T-helper 2 cell (primary cell): ENCODE results near the gene LEF1.

Experiments
- DNase-seq, 5 experiments: peaks; one replicate each; pipeline versions ENCODE4 v3.0.0 to v3.0.0-alpha.2; 2012 to 2022

Gene LEF1

DNA sequence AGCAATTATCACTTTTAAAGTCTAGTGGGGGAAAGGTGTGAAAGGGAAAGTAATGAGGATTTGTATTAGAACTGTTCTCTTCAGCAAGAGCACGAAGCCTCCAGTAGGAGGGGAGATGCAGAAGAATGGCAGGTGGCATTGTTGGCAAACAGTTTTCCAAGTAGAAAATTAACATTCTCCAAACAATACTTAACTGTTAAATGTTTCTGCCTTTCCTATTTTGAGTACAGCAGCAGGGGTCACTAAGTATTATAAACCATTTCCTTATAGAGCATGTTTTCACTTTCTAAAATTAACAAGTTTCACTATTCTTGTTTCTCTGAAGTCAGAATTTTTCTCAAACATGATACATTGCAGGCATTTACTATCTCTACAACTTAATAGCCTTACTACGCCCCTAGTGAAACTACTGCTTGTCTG lies 58.7 kb downstream of the LEF1 start:
- DNase-seq: peak in 1 of 5 experiments; percentile 22

DNA sequence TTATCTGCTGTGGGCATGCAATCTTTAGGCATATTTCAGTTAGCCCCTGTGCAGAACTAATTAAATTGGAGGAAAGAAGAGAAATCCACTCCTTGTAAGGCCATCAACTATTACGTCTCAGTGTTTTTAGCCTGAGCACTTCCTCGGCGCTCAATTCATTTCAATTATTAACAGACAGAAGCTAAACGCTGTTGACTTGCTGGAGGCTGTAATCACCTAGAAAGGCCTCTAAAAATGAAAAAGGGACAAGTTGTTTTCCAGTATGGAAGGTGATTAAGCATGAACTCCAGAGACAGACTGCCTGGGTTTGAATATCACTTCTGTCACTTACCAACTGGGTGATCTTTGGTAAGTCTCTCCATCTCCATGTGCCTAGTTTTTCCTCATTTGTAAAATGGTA lies 59.6 kb downstream of the LEF1 start:
- DNase-seq: no peak

DNA sequence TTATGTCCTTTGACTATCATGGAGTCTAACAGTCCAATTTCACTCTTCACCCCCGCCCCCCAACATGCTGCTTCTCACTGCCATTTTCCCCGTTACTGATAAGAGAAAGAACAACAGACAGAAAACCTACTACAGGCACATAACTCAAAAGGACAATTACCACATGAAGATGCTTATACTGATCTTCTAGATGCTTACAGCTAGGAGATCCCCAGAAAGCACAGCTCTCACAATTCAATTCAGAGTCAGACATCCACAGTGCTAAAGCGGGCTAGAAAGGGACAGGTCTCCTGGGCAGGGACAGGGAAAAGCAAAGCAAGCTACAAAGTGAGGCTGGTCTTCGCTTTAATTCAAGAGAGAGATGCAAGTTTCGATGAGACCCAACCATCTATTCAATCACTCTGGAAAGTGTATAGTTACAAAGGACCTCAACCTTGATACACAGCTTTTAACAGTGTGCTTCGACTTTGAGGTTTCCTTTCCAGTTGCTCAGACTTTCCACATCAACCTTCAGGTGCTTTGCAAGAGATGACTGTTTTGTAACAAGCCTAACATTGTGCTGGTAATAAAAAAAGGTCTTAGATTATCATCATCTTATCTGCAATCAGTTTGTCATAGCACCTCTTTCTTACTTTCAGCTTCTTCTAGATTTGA lies 60.9 kb downstream of the LEF1 start:
- DNase-seq: peak in 1 of 5 experiments; percentile 96

DNA sequence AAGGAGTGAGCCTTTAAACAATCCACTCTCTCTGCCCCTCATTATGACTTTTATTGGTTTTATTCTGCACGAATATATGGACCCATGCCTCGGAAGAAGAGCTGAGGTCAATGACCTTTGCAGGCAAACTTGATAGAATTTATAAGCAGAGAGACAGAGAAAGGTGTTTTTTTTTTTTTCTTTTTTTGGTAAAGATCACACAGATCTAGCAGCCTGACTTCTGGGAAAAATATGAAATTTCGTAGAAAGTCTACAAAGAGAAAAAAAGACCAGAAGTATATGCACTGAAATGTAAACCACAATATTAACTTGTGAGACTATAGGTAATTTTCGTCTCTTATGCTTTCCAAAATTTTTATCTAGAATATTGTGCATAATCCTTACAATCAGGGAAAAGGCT lies 61.6 kb downstream of the LEF1 start:
- peak in 1 of 5 experiments; percentile 22 for DNase-seq

DNA sequence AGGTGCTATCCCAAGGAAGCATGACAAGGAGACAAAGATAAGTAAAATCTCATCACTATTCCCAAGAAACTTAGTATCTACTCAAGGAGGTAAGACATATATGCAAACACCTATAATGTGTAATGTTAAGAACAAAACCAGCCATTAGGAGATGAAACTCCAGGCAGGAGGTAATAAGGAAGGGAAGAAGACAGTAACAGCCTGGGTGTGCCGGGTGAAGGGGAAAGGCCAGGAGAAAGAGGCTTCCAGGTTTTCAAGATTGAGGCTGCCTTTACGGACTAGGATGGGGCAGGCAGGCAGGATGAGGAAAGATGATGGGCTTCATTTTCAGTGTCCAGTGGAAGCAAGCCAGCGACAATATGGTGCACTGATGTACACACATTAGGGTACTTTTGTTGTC lies 62.5 kb downstream of the LEF1 start:
- DNase-seq: no peak

DNA sequence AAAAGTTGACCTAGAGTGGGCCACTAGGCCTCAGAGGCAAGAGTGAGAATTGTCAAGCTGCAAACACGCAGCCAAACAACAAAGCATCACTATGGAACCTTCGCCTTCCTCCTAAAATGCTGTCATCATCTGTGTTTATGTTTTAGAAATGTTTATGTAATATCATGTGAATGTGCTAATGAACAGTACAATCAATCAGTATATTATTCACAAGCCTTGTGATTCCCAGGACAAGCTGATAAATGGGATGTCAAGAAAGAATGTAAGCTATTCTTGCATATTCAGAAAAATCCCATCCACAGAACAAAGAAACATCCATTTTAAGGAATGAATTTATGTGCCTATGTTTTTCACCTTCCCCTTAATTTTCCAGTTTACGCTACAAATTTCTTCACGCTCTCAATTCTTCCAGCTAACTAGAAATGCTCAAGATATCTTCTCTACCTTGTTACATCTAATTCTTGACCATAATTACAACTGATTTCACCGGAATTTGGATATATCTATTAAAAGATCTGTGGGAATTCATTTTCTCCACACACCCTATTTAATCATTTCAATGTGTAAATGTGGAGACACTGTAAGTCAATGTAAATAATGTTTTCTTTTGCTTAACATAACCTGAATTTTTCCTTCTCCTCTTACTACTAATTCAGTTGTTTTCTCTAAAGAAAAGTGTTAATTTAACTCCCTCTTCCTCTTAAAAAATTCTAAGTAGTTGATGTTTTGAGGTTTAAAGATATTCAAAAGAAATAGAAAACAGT lies 65.5 kb downstream of the LEF1 start:
- no peak for DNase-seq

DNA sequence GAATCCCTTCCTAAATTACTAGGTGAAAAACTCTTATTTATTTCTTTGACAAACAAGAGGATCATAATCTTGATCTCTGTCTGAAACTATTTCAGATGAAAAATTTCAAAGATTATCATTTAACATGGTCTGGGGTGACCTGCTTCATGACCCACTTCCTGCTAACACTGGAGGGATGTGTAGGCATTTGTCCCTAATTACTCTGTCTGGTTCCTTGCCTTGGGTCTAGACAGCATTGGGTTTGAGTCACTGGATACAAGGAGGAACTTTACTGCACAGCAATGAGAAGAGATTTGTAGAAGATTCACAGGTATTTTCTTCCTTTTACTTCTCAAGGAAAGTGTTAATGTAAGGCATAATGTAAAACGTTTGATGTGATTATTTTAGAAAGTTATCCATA lies 67.9 kb downstream of the LEF1 start:
- DNase-seq: no peak

DNA sequence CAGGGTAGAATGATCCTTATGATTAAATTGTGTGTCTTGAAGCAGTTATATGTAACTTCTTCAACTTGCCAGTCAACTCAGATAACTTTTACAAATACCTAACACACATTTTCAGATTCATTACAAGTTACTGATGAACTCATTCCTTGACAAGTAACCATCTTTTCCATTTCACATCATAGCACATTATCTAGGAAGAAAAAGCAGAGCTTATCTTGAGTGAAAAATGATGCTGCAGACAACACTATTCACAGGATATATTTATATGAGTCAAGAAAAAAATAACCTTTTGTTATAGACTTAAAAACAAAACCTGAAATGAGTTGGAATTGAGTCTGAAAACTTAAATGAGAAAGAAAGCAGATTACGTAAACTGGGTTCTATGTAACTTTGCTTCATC lies 68.9 kb downstream of the LEF1 start:
- no peak for DNase-seq

DNA sequence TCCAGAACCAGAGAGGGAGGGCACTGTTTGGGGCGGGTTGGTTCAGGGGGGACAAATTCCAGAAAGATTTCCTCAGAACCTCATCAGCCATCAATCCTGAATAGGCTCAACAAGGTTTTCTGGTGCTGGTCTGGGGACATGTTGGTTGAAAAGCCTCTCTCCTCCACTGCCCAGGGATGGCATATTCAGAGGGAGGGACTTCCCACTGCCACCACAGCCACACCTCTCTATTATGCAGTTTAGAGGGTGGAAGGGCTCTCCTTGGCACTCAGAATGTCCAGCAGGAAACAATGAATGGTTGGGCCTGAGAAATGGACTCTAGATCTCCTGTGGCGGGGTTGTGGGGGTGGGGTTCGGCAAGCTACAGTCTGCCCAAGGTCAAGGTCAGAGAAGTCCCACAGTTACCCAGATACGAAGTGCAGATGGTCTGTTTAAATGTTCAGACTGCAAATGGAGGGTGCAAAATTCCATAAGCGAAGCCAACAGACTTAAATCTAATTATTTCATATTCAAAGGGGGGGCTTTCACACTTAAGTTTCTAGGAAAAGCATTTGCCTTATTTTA lies 70.7 kb downstream of the LEF1 start:
- DNase-seq: no peak

DNA sequence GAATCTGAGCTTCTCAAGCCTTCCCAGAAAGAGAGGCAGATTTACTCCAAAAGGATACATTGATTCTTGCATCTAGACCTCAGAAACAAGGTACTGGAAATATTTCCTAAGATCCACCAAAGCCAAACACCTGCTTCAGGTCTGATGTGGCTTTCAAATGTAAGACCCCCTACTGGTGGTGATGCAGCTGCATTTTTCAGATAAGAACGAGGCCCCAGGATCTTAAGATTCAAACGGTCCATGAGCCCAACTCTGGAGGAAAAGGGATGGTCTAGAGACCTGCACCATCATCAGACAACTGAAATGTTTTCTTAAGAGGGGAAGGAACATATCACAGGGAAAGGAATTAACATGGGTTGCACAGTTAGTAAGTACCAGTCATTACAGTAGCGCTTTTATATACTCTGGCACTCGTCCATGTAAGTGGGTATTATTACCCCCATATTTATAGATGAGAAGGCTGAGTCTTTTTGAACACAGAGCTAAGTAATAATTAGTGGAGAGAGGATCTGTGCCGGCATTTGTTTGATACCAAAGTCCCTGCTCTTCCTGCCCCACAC lies 73.7 kb downstream of the LEF1 start:
- DNase-seq: no peak

DNA sequence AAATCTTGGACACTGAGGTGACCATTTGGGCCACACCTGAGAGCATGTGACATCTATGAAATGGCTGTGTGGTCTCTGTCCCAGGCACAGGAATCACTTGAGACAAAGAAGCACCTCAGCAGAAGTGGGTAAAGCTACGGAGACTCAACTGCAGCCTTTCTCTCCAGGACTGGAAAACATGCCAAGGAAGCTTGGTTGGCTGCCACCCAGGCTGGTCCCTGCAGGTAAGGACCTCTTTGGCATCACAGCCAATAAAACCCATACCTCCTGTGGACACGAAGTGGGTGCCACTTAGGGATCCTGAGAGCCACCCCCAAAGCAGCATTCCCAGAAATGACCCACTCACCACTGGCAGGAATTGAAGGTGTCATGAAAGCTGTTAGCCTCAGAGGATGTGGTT lies 74.6 kb downstream of the LEF1 start:
- DNase-seq: no peak

DNA sequence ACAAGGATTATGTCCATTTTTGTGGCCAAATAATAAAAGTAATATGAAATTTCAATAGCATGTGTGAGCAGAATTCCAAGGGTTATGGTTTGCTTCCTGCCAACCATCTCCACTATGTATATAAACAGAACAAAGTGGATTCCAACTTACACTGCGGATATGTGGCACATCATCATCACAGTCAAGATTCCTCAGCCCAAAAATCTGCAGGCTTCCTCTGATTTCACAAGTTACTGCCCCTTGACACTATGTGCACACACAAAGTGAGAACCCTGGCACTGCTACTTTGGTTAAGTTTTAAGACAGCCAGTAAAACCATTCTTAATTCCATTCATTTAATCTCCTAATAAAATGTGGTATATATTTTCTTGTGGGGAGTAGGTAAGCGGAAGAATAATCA lies 76.4 kb downstream of the LEF1 start:
- no peak for DNase-seq

DNA sequence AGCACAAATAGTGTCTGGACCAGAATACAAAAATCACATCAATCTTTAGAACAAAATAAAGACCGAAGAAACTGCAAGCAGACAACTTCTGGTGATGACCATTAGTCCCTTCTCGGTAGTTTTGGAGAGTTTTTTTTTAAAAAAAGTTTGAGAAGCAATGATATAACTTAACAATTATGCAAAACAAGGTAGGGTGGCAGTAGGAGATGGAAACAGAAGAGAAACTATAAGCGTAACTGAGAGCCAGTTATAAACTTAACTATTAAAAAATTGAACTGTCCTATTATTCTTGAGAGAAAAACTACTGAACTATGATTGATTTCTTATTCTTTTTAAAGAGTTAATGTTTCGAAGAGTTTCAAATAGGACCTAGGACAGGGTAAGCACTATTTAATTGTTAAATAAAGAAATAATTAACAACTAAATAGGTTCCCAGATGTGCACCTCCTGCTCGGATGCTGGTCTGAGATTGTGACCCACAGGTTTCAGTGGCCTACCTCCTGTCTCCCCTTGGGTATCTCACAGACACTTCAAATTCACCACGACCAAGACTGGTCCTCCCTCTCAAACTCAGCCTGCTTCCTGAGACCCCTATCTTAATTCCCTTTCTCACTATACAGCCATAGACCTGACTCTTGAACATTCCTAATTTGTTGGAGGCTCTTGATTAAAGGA lies 81.3 kb downstream of the LEF1 start:
- no peak for DNase-seq

DNA sequence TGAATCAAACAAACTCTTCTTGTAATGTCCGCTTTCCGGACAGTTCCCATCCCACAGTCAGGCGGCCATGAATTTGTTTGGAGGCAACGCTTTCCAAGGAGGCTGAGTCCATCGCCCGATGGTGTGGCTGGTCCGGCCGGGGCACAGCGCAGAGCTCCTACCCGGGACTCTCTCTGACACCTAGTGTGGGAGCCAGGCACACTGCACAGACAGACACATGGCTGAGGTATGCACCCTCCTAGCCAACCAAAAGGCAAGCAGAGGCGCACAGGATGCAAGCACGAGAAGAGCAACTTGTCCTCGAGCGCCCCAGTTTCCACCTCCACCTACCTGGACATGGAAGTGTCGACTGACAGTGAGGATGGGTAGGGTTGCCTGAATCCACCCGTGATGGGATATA lies 87.5 kb downstream of the LEF1 start:
- peak in 1 of 5 experiments; percentile 11 for DNase-seq

DNA sequence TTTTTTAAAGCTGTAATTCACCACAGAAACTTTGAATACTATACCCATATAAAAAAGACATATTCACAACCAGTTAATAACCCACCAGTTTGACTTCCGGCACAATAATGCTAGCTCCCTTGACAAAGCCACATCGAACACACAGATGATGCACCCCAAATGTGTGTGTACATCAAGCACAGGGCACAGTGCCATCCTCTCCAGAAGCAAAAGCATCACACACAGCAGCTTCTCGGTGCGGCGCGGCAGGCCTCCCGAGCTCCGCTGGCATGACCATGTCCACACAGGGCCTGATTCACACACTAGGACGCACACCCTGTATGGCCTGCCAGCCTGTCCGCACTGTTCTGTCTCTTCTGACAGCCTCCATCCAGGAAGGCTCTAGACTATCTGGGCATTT lies 88.0 kb downstream of the LEF1 start:
- DNase-seq: peak in 2 of 5 experiments; percentile 23 to 67

DNA sequence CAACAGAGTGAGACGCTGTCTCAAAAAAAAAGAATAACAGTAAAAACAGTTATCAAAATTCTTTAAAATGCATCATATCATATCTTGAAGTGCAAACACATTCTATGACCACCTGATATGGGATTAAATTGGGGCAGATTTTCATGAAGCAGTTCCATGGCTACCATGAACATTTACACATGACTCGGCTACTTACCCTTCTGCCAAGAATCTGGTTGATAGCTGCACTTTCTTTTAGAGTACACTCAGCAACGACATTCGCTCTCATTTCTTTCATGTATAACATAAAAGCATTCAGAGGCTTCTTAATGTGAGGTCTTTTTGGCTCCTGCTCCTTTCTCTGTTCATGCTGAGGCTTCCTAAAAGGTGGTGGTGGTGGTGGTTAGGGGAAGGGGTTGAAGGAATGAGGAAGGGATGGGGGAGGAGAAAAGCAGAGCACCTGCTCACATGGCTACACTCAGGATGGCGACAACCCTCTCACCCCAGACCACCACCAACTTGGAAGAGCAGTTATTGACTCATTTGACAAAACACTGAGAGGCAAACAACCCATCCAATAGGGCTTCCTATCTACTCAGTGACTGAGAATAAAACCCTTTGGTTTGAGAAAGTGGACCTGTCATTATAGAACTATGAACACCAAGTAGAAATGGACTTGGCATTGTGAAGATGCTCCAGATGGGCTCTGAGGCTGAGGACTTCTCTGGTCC lies 90.6 kb downstream of the LEF1 start:
- DNase-seq: no peak

DNA sequence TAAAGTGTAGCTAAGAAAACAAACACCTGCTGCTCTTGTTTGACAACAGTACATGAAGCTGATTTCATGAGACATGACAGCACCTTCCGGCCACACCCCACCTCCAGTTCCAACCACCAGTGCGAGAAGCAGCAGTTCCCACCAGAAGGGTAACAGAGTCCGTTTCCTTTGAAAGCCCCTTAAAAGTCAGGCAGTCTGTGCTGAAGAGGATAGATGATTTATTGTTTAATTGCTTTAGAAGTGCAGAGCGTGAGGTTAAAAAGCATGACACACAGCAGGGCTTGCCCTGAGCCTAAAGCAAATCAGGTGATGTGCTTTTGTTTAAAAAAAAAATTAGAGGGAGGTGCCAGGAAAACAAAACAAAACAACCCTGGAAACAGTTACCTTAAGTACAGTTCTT lies 96.4 kb downstream of the LEF1 start:
- peak in 3 of 5 experiments; percentile 50 to 69 (median 59) for DNase-seq

DNA sequence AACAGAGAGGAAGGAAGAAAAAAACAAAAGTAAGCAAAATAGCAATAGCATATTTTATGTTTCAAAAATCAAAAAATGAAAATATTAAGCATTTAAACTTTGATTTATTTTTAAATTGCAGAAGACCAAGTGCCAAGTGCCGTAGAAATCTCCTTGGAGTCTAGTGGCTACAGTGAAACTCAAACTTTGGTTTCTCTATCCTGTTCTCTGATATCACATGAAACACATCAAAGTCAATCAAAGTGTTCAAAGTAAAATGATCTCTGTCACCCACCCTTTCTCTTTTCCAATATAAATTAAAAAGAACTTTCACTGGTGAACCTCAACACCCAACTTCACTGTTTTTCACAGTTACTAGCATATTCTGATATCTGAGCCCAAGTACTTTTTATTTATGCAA lies 98.0 kb downstream of the LEF1 start:
- DNase-seq: no peak

DNA sequence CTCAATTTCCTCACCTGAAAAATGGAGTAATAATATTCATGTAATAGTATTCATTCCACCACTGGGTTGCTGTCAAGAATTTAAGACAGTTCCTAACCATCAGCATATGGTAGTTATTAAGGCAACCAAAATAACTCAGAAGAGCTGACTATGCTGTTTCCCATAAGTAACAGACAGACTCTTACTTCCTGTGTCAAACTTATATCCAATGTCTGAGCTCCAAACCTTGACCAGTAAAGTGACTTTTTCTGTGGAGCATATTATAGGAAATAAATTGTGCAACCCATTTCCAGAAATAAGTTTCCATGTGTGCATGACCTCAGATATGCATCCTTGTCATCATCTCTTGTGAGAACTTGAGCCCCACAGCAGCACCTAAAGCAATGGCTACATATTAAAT lies 100.3 kb downstream of the LEF1 start:
- DNase-seq: no peak

DNA sequence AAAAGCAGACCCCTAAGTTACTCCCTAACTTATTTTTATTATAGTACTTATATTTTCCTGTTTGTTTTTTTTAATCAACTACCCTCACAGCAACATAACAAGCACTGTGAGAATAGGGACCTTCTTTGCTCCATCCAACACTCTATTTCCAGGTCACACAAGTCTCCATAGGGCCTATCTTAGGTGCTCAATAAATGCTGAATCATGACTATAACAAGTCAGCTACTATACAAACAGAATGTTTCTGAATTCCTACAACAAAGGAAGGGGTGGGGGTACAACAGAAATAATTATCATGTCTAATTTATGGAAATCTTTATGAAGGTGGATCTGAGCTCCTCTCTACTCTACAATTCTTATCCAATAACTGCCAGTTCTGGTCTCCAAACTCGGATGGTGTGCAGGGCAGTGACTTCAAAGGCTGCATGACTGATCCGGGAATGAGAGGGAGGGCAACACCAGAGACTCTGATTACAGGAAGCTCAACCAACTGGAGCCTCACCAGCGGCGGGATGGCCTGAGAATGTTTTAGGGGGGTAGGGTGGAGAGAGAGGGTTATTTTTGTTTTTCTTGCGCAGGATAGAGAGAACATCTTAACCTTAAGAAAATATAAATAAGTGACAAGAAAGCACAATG lies 107.9 kb downstream of the LEF1 start:
- no peak for DNase-seq

DNA sequence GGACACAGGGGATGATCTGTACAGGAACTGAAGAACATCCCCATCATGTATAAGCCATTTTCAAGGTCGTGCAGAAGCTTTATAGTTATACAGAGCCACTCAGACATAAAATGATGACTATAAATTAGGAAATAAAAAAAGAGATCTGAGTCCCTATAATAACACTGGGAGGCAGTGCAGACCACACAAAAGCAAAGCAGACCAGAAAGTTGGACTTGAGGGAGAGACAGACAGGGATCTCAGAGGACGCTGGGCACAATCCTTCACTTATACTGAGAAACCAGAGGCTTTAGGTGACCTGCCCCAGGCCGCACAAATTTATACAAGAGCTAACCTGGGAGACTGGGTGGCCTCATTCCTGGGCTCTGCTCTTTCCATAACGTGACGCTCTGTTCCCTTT lies 108.6 kb downstream of the LEF1 start:
- DNase-seq: peak in 1 of 5 experiments; percentile 39
